Gastroesophageal sphincter (tissue), 3 donors: Measurements from ENCODE around the gene ELAC2.

Experiments
- CTCF ChIP-seq, 4 experiments: fragments of 200-600 bp in 2 of 4; fragments of 450-650 bp in 2 of 4; sonication (generic) in 1 of 4; IDR thresholded peaks; one replicate each; pipeline ENCODE4 v1.5.1; 2017 to 2019; ENCODE audit warnings: antibody characterized with exemption in 4 of 4, mild to moderate bottlenecking in 2 of 4, moderate library complexity in 2 of 4
- EP300 ChIP-seq: sonication (generic); formaldehyde crosslinking; IDR thresholded peaks from one replicate; pipeline ENCODE4 v1.6.1; 2017; ENCODE audit warnings: antibody characterized with exemption, mild to moderate bottlenecking
- POLR2A ChIP-seq, 2 donors: fragments of 450-650 bp; IDR thresholded peaks; one replicate each; pipeline ENCODE4 v1.6.1; 2017; ENCODE audit warnings: antibody characterized with exemption in 2 of 2, mild to moderate bottlenecking in 2 of 2, moderate library complexity in 1 of 2

- no peak for TF ChIP-seq CTCF (IDR thresholded peaks at IDR 0.05)
- TF ChIP-seq POLR2A (IDR thresholded peaks at IDR 0.05) = no peak
- TF ChIP-seq EP300 = no peak
These were observed 19.0 kb downstream of the ELAC2 start for GRCh38 chr17:12998874-12999273.
